NOMO-1 treated with DMSO at 0.1 percent for 48 hours (cell line): ENCODE data around the gene COL20A1.

ENCODE experiments used
- DNase-seq: peaks from one replicate; lab custom pipeline; 2025; ENCODE audit not compliant: unreplicated experiment; lab: John Stamatoyannopoulos, UW

The COL20A1 gene

GRCh38 chr20:63277466-63278272 lies 15.3 kb upstream of the COL20A1 start:
- DNase-seq: no peak

DNA sequence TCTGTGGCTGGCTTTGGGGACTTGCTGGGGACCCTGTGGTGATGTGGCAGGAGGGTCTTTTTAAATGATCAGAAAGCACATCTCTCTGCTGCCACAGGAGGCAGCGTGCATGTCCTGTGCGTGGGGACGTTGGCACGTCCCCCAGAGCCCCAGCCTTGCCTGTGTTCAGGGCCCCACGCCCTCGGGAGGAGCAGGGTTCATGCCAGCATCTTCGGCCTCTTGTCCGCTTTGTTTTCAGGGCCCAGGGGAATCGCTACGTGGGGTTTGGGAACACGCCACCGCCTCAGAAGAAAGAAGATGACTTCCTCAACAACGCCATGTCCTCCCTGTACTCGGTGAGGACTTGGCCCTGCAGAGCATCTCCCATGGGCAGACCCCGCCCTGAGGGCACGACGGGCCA lies 14.3 kb upstream of the COL20A1 start:
- no peak for DNase-seq

DNA sequence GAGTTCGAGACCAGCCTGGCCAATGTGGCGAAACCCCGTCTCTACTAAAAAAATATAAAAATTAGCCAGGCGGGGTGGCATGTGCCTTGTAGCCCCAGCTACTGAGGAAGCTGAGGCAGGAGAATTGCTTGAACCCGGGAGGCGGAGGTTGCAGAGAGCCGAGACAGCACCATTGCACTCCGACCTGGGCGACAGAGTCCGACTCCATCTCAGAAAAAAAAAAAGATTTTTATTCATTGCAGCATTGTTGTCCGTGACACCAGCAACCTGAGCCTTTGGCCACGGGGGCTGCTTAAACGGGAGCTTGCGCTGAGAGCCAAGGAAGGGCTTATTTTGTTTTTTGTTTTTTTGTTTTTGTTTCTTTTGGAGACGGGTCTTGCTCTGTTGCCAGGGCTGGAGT lies 13.1 kb upstream of the COL20A1 start:
- no peak for DNase-seq

DNA sequence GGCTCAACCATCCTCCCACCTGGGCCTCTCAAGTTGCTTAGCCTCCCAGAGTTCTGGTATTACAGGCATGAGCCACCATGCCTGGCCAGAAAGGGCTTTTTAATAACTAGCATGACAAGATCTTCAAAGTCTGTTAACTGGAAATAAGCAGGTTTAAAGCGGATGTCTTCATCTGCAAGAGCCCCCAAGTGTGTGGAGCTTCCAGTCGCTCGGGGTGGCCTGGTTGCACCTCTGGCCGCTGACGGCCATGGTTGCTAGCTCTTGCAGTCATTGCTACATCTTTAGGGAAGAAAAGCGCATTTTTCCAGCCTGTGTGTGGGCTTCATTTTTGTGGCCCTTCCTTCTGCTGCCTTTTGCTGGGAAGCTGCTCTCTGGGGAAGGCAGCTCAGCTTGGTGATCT lies 12.6 kb upstream of the COL20A1 start:
- DNase-seq: no peak

DNA sequence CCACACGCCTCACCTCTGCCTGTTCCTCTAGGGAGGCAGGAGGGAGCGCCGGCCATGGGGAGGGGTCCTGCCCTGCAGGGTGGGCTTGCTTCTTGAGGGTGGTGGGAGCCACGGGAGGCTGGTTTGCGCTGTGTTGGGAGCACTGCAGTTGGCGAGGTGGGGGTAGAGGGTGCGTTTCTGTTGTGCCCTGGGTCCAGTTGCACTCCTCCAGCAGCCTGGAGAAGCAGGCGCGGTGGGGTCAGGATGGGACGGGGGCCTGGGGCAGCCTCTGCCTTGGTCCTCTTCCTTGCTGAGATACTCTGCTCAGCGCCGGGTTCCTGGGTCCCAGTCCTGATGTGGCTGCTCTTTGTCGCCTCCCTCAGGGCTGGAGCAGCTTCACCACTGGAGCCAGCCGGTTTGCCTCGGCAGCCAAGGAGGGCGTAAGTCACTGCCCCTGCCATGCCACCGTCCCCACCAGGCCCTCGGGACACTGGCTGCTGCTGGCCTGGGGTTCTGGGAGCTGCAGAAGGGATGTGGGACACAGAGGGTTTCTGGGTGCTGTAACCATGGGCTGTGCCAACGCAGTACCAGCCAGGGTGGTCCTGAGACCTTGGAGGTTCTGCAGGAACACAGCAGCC lies 11.9 kb upstream of the COL20A1 start:
- DNase-seq: no peak

DNA sequence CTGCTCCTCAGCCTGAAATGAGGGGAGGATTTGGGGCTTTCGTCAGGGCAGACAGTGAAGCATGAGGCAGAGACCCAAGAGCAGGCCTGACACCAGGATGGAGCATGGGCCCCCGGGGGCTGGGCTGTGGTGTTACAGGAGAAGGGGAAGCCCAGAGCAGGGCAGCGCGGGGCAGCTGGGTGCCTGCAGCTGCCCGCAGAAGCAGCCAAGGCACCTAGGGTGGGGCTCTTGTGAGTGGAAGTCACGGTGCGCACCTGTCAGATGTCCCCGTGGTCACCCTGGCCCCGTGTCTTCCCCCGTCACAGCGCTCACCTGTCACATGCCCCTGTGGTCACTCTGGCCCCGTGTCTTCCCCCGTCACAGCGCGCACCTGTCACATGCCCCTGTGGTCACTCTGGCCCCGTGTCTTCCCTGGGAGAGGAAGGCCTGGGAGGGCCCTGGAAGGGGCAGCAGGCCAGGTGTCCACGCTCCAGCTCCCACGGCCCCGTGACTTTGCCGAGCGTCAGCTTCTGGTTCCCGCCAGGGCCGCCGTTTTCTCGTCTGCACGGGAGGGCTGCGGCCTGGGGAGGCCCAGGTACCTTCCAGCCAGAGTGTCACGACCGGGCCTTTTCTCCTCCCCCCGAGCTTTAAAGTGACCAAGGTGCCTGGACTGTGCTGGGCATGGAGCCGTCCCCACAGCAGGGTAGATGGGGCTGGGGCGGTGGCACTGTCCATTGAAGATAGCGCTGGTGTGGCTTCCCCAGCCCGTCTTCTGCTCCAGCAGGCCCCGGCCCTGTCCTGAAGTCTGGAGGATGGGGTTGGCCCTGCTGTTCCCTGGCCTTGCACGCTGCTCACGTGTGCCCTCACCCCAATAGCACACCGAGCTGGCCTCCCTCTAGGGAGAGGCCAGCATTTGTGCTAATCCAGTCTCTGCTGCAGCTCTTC lies 11.0 kb upstream of the COL20A1 start:
- no peak for DNase-seq

GRCh38 chr20:63282946-63283345 lies 10.0 kb upstream of the COL20A1 start:
- no peak for DNase-seq

DNA sequence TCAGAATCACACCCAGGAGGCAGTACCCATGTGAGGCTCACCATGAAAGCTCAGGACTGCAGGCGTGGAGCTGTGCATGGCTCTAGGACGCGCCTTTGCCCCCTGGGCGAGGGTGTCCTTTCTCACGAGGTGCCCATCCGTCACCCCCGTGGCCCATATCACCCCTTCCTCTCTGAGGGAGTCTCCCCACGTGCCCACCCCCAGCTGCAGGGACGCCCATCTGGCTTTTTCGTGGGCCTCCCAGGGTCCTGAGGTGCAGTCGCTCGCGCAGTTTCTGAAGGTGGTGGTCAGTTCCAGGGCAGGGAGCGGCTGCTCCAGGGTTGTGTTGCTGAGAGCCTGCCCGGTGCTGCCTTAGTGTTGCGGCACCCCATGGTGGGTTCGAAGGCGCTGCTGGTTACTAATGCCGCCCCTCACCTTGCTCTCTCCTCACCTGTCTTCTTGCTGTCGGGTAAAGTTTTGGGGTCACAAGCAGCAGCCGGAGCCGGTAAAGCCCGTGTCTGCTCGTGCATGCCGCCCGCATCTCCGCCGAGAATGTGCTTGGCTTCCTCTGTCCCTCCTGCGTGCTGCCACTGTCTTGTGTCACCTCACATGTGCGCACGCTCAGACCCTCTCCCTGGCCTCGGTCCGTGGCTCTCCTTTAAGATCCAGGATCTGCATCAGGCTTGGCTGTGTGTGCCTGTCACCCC lies 9.4 kb upstream of the COL20A1 start:
- no peak for DNase-seq

DNA sequence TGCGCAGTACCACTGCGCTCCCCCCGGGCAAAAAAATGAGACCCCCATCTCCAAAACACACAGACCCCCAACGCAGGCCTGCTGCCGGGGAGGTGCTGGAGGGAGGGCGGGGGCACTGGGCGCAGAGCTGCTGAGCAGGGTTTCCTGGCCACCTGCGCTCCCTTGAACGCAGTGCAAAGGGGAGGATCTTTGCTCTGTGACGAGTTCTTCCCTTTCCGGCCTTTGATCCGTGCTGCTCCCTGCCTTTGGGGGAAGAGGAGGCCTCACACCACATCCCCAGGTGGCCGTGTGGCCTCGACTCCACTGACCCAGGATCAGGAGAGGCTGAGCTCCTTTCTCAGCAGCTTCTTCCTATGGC lies 8.9 kb upstream of the COL20A1 start:
- DNase-seq: no peak

- no peak for DNase-seq
Measured at GRCh38 chr20:63284544-63284949, 8.4 kb upstream of the COL20A1 start.

DNA sequence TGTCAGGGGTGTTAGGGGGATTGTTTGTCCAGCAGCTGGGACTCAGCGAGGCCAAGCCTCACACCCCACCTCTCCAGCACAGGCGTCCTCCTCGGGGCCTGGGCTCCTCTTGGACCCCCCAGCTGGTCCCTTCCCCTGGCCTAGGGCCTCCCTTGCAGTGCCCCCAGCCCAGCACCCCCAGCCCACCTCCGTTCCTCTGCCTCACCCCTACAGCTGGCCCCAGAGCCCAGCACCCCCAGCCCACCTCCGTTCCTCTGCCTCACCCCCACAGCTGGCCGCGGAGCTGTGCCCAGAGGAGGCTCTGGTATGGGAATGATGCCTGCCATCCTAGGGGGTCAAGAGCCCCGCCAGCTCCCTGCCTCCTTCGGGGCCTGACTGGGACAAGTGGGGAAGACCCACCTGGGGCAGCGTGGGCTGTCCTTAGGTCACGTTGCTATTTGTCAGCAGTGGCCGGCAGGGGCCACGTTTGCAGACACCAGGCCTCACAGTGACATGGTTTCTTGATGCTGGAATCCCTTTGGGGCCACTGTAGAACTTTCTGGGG lies 7.9 kb upstream of the COL20A1 start:
- DNase-seq: no peak

DNA sequence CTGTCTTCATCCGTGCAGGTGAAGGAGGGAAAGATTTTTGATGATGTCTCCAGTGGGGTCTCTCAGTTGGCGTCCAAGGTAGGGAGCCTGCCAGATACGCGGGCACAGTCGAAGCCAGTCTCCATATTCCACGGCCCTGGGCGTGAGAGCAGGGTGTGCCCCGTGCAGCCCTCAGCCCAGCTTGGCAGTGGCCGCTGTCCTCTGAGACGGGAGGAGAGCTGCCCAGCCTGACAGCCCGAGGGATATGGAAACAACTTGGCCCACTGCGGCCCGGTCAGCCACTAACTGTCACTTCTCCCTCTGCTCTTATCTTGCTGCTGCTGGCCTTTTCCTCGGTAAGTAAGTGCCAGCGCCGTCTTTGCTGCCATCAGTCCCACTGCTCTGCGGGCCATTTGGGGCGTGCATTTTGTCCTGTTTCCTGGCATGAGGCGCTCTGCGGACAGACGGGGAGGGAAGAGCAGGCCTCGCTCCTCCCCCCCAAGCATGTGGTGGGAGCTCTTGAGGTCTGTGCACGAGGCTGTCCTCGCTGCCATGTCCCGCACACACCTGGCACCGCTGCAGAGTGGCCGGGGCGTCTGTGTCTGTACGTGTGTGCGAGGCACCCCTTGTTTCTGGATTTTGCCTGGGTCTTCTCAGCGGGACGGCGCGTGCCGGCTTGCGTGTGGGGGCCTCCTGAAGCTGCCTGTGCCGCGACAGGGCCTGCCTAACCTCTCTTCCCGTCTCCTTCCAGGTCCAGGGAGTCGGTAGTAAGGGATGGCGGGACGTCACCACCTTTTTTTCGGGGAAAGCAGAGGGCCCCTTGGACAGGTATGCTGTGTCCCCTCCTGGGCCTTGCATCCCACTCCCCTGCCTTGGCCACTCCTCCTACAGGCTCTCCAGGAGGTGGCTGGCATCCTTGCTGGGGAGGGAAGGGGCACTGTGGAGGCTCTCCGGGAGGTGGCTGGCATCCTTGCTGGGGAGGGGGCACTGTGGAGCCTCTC lies 7.1 kb upstream of the COL20A1 start:
- DNase-seq: no peak

DNA sequence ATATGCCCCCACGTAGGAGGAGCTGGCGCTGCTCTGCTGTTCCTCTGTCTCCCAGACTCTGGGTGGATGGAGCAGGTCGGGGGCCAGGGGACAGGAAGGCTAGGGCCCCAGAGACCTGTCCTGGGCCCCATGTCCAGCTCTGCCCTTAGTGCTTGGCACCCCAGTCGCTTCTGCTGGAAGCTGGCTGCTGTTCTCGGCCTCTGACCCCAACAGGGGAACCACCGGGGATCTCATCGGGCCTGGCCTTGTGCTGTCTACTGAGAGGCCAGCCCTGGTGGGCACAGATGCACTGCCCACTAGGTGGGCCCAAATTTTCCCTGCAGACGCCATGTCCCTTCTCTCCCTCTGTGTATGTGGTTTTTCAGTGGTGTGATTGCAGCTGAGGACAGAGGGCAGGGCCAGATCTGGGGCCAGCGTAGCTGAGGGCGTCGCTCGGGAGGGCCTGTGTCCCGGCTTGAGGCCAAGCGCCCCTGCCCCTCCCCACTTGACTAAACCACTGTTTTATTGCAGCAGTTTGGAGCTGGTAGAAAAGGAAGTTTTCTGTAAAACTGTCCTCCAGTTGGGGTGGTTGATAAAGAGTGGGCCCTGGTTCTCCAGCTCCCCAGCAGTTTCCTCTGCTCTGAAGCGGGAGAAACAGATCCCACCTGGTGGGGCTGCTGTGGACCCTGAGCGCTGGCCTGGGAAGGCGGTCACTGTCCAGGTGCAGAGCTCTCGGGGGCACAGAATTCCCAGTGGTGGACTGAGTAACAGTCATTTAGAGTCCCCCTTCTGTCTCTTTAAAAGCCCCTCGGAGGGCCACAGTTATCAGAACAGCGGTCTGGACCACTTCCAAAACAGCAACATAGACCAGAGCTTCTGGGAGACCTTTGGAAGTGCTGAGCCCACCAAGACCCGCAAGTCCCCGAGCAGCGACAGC lies 5.9 kb upstream of the COL20A1 start:
- no peak for DNase-seq

- DNase-seq: no peak
Measured at GRCh38 chr20:63287697-63288580, 5.0 kb upstream of the COL20A1 start.

DNA sequence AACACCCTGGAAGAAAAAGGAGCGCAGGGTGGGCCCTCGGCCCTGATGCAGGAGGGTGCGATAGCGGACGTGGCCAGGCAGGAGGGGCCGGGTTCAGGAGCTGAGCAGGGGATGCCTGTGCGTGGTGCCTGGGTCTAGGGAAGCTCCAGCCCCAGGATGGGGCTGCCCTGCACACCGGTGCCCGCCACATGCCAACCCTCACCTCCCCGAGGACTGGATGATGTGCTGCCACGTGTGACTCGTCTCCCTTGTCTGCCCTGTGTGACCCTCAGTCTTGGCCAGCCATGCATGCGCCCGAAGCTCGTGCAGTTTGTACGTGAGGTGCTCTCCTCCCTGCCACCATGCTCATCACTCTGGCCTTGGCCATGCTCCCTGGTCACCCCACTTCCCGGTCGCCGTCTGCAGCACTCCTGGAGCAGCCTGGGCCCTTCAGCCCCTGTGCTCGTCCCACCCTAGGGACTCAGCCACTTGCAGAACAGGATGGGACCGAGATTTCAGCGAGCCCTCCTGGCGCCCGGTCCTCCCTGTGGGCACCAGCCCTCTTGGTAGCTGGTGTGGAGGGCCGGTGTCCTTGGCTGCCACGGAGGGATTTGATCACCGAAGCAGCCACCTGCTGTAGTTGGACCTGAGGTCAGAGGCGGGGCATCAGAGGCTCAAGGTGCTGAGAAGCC lies 4.3 kb upstream of the COL20A1 start:
- DNase-seq: no peak

DNA sequence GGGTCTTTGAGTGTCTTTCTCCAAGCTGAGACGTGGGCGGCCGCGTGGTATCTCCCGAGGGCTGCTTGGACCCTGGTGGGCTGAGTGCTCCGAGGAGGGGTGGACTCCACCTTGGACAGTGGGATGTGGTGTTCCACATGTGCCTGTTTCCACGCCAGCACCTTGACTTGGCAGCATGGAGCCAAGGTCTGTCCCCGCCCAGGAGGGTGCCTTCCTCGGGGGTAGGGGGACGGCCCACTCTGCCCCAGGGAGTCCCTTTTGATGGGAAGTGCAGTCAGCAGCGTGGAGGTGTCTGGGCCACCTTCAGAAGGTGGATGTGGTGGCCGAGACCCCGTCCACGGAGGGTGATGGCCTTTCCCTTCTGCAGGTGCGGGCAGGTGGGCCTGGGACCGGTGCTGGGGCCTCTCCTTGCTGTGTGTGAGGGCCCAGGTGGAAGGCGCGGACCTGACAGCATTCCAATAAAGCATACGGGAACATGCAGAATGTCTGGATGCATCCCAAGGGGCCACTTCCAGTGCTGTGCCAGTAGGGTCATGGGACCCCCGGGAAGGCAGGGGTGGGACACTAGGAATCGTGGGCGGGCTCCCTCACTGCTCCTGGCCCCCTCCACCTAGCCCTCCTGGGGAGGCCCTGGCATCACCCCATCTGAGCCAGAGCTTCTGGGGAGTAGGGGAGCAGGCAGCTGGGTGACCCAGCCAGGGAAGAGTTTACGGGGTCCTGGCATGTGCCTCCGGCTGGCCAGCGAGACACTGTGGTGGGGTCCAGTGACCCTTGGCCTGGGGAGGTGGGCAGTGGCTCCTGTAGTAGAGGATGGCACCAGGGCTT lies 3.5 kb upstream of the COL20A1 start:
- DNase-seq: no peak
